CD4-positive, alpha-beta T cell treated with Interleukin-21 for 1 hour (primary cell): ENCODE measurements around the gene KMT2E.
"Not testable (repeated sequence)": the region's sequence is repeated elsewhere in the genome, so short reads cannot be mapped to it uniquely, and the experiment has no call there.

Experiments
- DNase-seq: peaks from one replicate; pipeline ENCODE4 v3.0.0-alpha.2; 2020

KMT2E gene, protein sequence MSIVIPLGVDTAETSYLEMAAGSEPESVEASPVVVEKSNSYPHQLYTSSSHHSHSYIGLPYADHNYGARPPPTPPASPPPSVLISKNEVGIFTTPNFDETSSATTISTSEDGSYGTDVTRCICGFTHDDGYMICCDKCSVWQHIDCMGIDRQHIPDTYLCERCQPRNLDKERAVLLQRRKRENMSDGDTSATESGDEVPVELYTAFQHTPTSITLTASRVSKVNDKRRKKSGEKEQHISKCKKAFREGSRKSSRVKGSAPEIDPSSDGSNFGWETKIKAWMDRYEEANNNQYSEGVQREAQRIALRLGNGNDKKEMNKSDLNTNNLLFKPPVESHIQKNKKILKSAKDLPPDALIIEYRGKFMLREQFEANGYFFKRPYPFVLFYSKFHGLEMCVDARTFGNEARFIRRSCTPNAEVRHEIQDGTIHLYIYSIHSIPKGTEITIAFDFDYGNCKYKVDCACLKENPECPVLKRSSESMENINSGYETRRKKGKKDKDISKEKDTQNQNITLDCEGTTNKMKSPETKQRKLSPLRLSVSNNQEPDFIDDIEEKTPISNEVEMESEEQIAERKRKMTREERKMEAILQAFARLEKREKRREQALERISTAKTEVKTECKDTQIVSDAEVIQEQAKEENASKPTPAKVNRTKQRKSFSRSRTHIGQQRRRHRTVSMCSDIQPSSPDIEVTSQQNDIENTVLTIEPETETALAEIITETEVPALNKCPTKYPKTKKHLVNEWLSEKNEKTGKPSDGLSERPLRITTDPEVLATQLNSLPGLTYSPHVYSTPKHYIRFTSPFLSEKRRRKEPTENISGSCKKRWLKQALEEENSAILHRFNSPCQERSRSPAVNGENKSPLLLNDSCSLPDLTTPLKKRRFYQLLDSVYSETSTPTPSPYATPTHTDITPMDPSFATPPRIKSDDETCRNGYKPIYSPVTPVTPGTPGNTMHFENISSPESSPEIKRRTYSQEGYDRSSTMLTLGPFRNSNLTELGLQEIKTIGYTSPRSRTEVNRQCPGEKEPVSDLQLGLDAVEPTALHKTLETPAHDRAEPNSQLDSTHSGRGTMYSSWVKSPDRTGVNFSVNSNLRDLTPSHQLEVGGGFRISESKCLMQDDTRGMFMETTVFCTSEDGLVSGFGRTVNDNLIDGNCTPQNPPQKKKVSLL (N-terminal part only)

DNA sequence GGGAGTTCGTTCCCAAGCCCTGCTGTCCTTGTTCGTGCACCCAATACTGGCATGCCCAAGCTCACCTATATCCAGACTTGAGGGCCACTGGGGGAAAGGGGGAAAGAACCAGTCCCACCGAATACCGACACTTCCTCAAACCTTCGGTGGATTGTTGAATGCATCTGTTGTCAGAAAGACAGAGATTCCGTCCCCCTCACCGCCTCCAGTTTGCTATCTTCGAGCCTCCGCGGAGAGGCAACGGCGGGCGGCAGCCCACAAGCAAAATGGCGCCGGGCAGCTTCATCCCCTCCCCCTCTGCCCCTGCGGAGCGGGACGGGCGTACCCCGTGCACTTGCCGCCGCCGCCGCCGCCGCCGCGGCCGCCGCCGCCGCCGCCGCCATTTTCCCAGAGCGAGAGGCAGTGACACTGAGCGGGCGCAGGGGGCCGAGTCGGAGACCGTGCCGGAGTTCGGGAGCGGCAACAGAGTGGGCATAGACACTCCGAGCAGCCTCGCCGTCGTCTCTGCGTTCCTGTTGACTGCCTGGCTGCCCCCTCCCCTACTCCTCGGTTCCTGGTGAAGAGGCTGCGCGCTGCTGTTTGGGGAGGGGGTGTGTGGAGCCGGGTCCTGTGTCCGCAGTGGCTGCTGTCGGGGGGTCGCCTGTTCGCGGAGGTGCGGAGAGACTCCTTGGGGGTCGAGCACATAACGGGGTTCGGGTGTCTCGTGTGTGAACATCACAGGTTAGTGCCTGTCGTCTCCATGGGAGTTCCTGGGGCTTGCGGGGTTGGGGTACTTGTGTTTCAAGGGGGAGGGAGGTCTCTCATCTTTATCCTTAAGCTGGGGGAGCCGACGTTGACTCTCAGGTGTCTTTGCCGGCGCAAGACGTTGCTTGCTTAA lies at the start of gene KMT2E:
Gene KMT2E (plus strand): TSS at position 390 of the 877 bp plus-strand sequence. CDS start 26,748 bp downstream, outside the sequence.
- peak; percentile 94 for DNase-seq

GRCh38 chr7:104964626-104965236 lies 49.3 kb upstream of the KMT2E start:
- no peak for DNase-seq

- no peak for DNase-seq
Observed at GRCh38 chr7:104966022-104966421, 48.0 kb upstream of the KMT2E start.

GRCh38 chr7:104967088-104967487 lies 46.9 kb upstream of the KMT2E start:
- no peak for DNase-seq

DNA sequence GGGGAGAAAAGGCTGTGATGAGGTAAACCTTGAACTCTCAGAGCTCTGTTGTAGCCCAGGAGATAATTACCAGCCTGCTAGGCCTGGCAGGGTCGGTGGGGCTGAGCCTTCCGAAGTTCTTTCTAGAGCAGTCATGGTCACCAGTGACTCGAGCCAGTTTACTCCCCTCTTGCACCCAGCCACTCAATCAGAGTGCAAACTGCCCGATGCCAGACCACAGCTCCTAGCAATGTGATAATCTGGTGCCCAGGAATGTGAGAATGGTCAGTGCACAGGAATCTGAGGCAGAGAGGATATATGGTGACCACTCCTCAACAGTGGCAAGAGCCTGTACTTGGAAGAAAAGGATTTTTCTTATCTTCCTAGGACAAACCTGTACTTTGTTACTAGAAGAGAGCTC lies 46.4 kb upstream of the KMT2E start:
- no peak for DNase-seq

- no peak for DNase-seq
Observed at GRCh38 chr7:104968648-104969047, 45.4 kb upstream of the KMT2E start.

DNA sequence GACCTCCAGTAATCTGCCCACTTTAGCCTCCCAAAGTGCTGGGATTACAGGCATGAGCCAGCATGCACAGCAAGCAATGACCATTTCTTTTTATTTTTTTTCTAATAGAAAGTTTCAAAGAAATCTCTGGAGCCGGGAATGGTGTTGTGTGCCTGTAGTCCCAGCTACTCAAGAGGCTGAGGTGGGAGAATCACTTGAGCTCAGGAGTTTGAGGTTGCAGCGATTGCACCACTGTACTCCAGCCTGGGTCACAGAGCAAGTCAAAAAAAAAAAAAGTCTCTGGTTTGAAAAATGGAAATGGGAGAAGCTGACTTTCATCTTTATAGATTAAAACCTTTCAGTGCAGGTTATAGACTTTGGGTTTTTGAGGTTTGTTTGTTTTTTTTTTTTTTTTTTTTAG lies 44.8 kb upstream of the KMT2E start:
- no peak for DNase-seq

- no peak for DNase-seq
Observed at GRCh38 chr7:104971290-104972071, 42.5 kb upstream of the KMT2E start.

DNA sequence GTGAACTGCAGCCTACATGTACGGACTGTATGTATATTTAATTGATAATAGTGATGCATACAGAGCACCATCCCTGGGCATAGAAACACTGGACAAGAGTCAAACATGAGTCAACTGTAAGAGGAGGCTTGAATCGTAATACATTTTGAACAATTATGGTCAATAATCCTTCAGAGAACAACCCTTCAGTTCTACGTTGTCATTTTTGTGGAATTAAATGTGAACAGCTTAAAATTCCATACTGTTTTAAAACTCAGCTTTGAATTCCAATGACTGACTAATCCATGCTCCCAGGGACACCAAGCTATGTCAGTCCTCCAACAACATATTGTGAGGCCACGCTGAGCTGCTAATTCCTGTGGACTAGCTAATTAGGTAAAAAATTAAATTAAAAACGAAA lies 41.5 kb upstream of the KMT2E start:
- no peak for DNase-seq

DNA sequence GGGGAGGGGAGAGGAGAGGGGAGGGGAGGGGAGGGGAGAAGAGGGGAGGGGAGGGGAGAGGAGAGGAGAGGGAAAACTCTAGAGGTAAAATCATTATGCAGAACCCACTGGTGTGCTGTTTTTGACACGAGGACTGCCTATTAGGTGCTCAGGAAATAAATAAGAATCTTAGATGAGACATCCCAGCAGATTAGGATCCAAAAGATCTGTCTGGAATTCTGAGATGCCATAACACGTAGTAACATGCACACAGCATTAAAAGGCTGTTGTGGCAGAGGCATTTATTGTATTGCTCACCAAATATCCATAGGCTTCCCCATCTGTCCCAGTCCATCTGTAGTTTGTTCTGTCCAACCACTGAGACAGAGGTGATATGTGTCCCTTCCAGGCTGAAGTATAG lies 40.8 kb upstream of the KMT2E start:
- DNase-seq: no peak

GRCh38 chr7:104973909-104974415 lies 40.0 kb upstream of the KMT2E start:
- no peak for DNase-seq

DNA sequence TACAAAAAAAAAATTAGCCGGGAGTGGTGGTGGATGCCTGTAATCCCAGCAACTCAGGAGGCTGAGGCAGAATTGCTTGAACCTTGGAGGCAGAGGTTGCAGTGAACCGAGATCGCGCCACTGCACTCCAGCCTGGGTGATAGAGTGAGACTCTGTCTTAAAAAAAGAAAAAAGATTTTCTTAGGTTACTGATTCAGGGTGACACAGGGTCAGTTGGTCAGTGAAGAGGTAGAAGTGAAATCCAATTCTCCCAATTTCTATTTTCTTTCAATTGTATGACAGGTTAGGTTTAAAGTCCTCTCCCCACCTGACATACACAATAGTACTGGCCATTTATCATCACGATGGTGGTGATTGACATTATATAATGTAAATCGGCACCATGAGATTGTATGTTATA lies 38.5 kb upstream of the KMT2E start:
- DNase-seq: not testable (repeated sequence)

DNA sequence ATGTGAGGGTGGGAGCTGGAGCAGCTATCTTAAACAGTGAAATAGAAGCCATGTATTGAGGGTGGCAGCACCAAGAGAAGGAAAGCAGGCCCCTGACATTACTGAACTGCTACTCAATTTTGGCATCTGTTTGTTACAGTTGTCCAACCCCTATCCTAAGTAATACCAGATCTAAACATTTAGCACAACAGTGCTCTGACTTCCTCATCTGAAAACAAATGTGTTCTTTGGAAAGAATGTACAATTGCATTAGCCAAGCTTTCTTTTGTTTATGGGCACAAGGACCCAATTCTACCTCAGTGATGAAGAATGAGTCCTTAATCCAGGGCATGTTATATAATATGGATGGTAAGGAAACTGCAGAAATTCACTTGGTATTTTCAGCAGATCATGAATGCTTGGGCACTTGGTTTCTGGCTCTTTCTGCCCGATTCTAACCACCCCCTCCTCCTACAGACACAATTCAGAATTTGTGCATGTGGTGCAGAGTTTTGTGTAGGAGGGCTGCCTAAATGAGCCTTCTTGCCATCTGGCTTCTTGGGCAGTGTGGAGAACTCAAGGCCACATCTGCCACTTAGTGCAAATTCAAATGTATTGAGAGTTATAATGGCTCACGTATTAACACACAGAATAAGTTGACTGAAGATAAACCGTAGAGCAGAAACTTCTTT lies 36.9 kb upstream of the KMT2E start:
- no peak for DNase-seq

- DNase-seq: no peak
Observed at GRCh38 chr7:104978460-104978859, 35.5 kb upstream of the KMT2E start.

GRCh38 chr7:104979167-104979841 lies 34.7 kb upstream of the KMT2E start:
- no peak for DNase-seq

DNA sequence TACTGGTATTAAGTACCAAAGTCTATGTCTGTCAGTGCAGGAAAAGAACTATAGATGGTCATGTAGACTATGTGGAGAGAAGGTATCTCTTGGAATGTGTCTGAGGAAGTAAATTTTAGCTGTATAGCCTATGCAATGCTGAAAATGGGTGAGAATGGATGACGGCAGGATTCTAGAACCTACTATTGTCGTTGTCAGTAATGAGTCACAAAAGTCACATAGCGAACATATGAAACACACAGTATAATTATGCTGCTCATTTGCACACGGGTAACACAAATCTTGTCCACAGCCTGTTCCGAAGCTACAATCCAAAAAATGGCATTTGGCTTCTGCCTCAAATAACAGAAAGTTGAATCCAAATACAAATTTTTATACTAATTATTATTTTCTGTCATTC lies 33.6 kb upstream of the KMT2E start:
- no peak for DNase-seq

DNA sequence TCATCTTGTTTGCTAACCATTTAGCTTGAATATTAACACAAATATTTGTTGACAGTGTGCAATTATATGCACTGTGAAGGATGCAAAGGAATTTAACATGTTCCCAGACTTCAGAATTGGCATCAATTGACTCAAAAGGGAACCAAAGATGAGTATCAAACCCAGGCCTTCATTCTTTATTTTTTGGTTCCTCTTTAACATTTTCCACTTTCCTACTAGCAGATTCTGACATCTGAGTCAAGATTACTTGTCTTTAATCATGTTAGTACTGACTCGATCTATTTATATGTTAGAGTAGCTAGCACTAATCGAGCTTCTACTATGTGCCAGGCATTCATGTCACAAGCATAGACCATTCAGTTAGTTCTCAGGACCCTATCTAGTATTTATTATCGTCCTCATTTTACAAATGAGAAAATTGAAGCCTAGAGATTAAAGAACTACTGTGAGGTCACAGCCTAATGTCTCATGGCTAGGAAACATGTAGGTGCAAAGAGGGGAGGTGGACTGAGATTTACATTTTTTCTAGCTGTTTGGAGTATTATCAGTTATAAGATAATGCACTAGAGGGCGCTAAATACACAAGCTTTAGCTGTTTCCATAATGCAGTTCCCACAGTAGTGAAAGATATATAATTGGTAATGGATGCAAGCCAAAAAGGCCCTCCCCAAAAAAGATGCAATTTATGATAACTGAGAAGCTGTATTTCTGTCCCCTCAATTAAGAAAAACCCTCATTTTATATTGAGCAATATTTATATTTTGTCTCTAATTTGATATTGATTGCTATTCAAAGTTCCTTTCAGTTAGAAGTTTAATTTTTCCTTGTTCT lies 32.9 kb upstream of the KMT2E start:
- peak; percentile 81 for DNase-seq

DNA sequence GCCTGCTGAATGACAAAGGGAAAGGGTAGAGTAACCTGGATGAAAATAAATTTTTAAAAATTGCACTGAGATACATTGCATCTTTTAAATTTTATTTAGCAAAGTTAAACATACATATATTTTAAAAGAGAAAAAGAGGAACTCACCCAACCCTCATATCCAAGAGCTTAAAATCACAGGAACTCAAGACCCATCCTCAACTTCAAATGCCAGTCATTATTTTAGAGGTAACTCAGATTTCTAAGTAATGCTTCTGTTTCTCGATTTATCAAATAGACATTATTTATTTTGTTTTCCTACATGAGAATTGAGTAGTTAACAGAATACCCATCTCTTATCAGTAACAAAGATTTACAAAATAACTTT lies 32.4 kb upstream of the KMT2E start:
- no peak for DNase-seq
